IMR-90 (cell line): ENCODE results near the gene SMTN. TPM values are rescaled to one million over a fixed set of nuclear protein-coding genes. Genes with fewer than 3 reads are reported as not detected.
A peak's percentile ranks its signal among the peaks of the same experiment; 100 is the strongest.

Experiments
- ATAC-seq: fragments of 200-7000 bp; cut with Tn5 transposase; 2 replicates; pipeline ENCODE4 v1.9.1; 2020; ENCODE audit warnings: low read depth, mild to moderate bottlenecking, moderate library complexity
- BruUV-seq: library from RNA; stranded (reverse); fragments of 400-500 nt; replicated peaks from 2 replicates; lab custom pipeline; 2021; lab: Mats Ljungman, UMichigan
- CTCF ChIA-PET: fragments of 300-600 bp; formaldehyde crosslinking; extraction: SDS; loops from one replicate; lab custom pipeline; 2021; ENCODE audit warnings: antibody characterized with exemption; lab: Yijun Ruan, JAX
- POLR2A ChIA-PET: fragments of 300-600 bp; sonication (Branson Sonifier 250); formaldehyde crosslinking; loops from one replicate; lab custom pipeline; 2022; ENCODE audit warnings: antibody characterized with exemption; ENCODE audit not compliant: unreplicated experiment; lab: Charles Lee
- DNase-seq: peaks from one replicate; pipeline ENCODE4 v3.0.0; 2013
- H2AFZ ChIP-seq: replicated peaks from 2 replicates; pipeline ENCODE3; 2013; ENCODE audit warnings: low read length, mild to moderate bottlenecking; ENCODE audit not compliant: poor library complexity
- H2AK5ac ChIP-seq: 2 replicates; pipeline ENCODE4 v1.6.1; 2013; ENCODE audit warnings: low read depth, low read length, inconsistent platforms
- H2AK9ac ChIP-seq: replicated peaks from 2 replicates; pipeline ENCODE3; 2013; ENCODE audit warnings: mild to moderate bottlenecking, low read depth, low read length, moderate library complexity; ENCODE audit not compliant: poor library complexity
- H2BK120ac ChIP-seq: 2 replicates; pipeline ENCODE4 v1.6.1; 2013; ENCODE audit warnings: low read depth, low read length, inconsistent platforms
- H2BK15ac ChIP-seq: 3 replicates; pipeline ENCODE4 v1.6.1; 2013; ENCODE audit warnings: low read depth, low read length, inconsistent platforms
- H2BK20ac ChIP-seq: 2 replicates; pipeline ENCODE4 v1.6.1; 2013; ENCODE audit warnings: low read depth, mild to moderate bottlenecking, inconsistent platforms, low read length, moderate library complexity
- H2BK5ac ChIP-seq: 2 replicates; pipeline ENCODE4 v1.6.1; 2013; ENCODE audit warnings: mild to moderate bottlenecking, low read depth, low read length, inconsistent platforms; ENCODE audit not compliant: poor library complexity, severe bottlenecking
- H3K14ac ChIP-seq: replicated peaks from 2 replicates; pipeline ENCODE4 v1.6.1; 2013; ENCODE audit warnings: low read depth, low read length, inconsistent platforms
- H3K18ac ChIP-seq: 2 replicates; pipeline ENCODE4 v1.6.1; 2013; ENCODE audit warnings: low read depth, low read length, control low read depth
- H3K23ac ChIP-seq: 2 replicates; pipeline ENCODE4 v1.6.1; 2013; ENCODE audit warnings: low read depth, low read length, inconsistent platforms
- H3K27ac ChIP-seq: 2 replicates; pipeline ENCODE4 v1.5.1; 2013; ENCODE audit warnings: mild to moderate bottlenecking, control low read depth, low read length; ENCODE audit not compliant: insufficient read depth
- H3K27me3 ChIP-seq: 2 replicates; pipeline ENCODE4 v1.6.1; 2013; ENCODE audit warnings: low read length; ENCODE audit not compliant: control insufficient read depth, insufficient read depth
- H3K36me3 ChIP-seq: 2 replicates; pipeline ENCODE4 v1.6.1; 2013; ENCODE audit warnings: low read length, mixed read lengths; ENCODE audit not compliant: control insufficient read depth, insufficient read depth
- H3K4ac ChIP-seq: 2 replicates; pipeline ENCODE4 v1.6.1; 2013; ENCODE audit warnings: low read depth, low read length, inconsistent platforms
- H3K4me1 ChIP-seq: 2 replicates; pipeline ENCODE4 v1.6.1; 2013; ENCODE audit warnings: low read length, mixed read lengths; ENCODE audit not compliant: control insufficient read depth, insufficient read depth
- H3K4me2 ChIP-seq: 2 replicates; pipeline ENCODE4 v1.6.1; 2013; ENCODE audit warnings: low read depth, mild to moderate bottlenecking, control low read depth, low read length, moderate library complexity
- H3K4me3 ChIP-seq: 2 replicates; pipeline ENCODE4 v1.5.1; 2013; ENCODE audit warnings: low read depth, mild to moderate bottlenecking, control low read depth, low read length, moderate library complexity; ENCODE audit not compliant: insufficient read depth
- H3K56ac ChIP-seq: 2 replicates; pipeline ENCODE4 v1.6.1; 2013; ENCODE audit warnings: low read length, inconsistent platforms; ENCODE audit not compliant: insufficient read depth; ENCODE audit errors: extremely low read depth
- H3K79me1 ChIP-seq, 2 experiments: 2 replicates each; pipeline ENCODE4 v1.6.1; 2013; ENCODE audit warnings: low read length in 2 of 2, inconsistent platforms in 1 of 2, low read depth in 1 of 2
- H3K9ac ChIP-seq: 2 replicates; pipeline ENCODE4 v1.6.1; 2013; ENCODE audit warnings: low read depth, low read length, control low read depth
- H3K9me1 ChIP-seq: 2 replicates; pipeline ENCODE4 v1.6.1; 2013; ENCODE audit warnings: low read length, inconsistent platforms; ENCODE audit not compliant: insufficient read depth
- H3K9me3 ChIP-seq: 2 replicates; pipeline ENCODE4 v1.6.1; 2013; ENCODE audit warnings: low read length; ENCODE audit not compliant: control insufficient read depth, insufficient read depth
- H4K20me1 ChIP-seq: 2 replicates; pipeline ENCODE4 v1.6.1; 2013; ENCODE audit warnings: low read length, inconsistent platforms; ENCODE audit not compliant: insufficient read depth
- H4K5ac ChIP-seq: 2 replicates; pipeline ENCODE4 v1.6.1; 2013; ENCODE audit warnings: mild to moderate bottlenecking, low read depth, low read length, control low read depth
- H4K8ac ChIP-seq, 2 experiments: 2 replicates each; pipeline ENCODE4 v1.6.1; 2013; ENCODE audit warnings: low read depth in 2 of 2, low read length in 2 of 2, control low read depth in 1 of 2, inconsistent platforms in 1 of 2
- H4K91ac ChIP-seq: 2 replicates; pipeline ENCODE4 v1.6.1; 2013; ENCODE audit warnings: low read depth, low read length, inconsistent platforms; ENCODE audit not compliant: insufficient read depth
- CHD1 ChIP-seq: IDR thresholded peaks from 2 replicates; pipeline ENCODE4 v1.6.1; 2012; ENCODE audit warnings: low read depth, low read length, improper control_type of control experiment
- MXI1 ChIP-seq: IDR thresholded peaks from 2 replicates; pipeline ENCODE4 v1.6.1; 2012; ENCODE audit warnings: low read depth, mild to moderate bottlenecking, low read length, moderate library complexity, borderline replicate concordance
- NFE2L2 ChIP-seq: fragments of 150-350 bp; IDR thresholded peaks from 2 replicates; pipeline ENCODE4 v1.6.1; 2016; ENCODE audit warnings: low read depth, mild to moderate bottlenecking, low read length
- RCOR1 ChIP-seq: IDR thresholded peaks from 2 replicates; pipeline ENCODE4 v1.6.1; 2012; ENCODE audit warnings: mild to moderate bottlenecking, low read length, improper control_type of control experiment; ENCODE audit not compliant: insufficient replicate concordance
- RFX5 ChIP-seq: IDR thresholded peaks from 2 replicates; pipeline ENCODE4 v1.8.0; 2012; ENCODE audit warnings: low read depth, mild to moderate bottlenecking, low read length, moderate library complexity
- WGBS, 2 experiments: methylation state at CpG; one replicate each; pipeline versions ENCODE4 v1.1.5 to v1.1.7; 2013; ENCODE audit warnings: missing lambda C conversion rate in 2 of 2; ENCODE audit not compliant: insufficient read length in 1 of 2; ENCODE audit errors: extremely low coverage in 2 of 2; 5-methylcytosine and 5-hydroxymethylcytosine counted together
- dilution Hi-C: fragments of 300-500 bp; cut with HindIII; formaldehyde crosslinking; loops from one replicate; pipeline ENCODE4 v1.14.3; 2018; ENCODE audit warnings: low sequenced_read_pairs; ENCODE audit not compliant: unreplicated experiment
- in situ Hi-C: fragments of 300-500 bp; cut with MboI; formaldehyde crosslinking; loops from 3 replicates; pipeline ENCODE4 v1.14.3; 2019; ENCODE audit warnings: low sequenced_read_pairs, inconsistent platforms, mixed read lengths
- intact Hi-C: fragments of 100-400 bp; cut with micrococcal nuclease; formaldehyde crosslinking; loops from 2 replicates; pipeline ENCODE4 v1.10.0; 2022
- polyA plus RNA-seq, 3 experiments: library from polyadenylated mRNA; depleted of rRNA; stranded (reverse); fragments of >200 nt; gene quantifications; 2 replicates each; pipeline ENCODE4 v1.2.3, GENCODE V29; 2012; ENCODE audit warnings: low replicate concordance in 1 of 3
- total RNA-seq: library from RNA; depleted of rRNA; stranded (reverse); fragments of >200 nt; gene quantifications from 2 replicates; pipeline ENCODE4 v1.2.3, GENCODE V29; 2012
- TF ChIP-seq, protein P1 (sequence below): fragments of 150-350 bp; IDR thresholded peaks from 2 replicates; pipeline ENCODE4 v1.6.1; 2017; ENCODE audit warnings: mild to moderate bottlenecking, antibody characterized with exemption, low read length, low read depth

SMTN gene
- total and polyA plus RNA-seq, 2 of the 4 experiments (the other 2 are of a cell fraction) = 53.6 to 63.7 TPM

GRCh38 chr22:31098632-31099110 lies 17.6 kb downstream of the SMTN start:
- peak overlapping the region; percentile 63; the same call in 1 of the 2 replicates for H3K14ac ChIP-seq
- no peak overlapping the region for H2BK20ac ChIP-seq
- no peak for DNase-seq
- H4K91ac ChIP-seq = no peak overlapping the region
- peaks cover 32% of the 10 kb centered on the region for H3K4me1 ChIP-seq
- H3K27ac ChIP-seq = peak overlapping the region; percentile 66; the same call in 1 of the 2 replicates
- TF ChIP-seq, protein P1, sequence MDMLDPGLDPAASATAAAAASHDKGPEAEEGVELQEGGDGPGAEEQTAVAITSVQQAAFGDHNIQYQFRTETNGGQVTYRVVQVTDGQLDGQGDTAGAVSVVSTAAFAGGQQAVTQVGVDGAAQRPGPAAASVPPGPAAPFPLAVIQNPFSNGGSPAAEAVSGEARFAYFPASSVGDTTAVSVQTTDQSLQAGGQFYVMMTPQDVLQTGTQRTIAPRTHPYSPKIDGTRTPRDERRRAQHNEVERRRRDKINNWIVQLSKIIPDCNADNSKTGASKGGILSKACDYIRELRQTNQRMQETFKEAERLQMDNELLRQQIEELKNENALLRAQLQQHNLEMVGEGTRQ = no peak
- TF ChIP-seq CHD1 (no peak), MXI1 (no peak), RFX5 (no peak), NFE2L2 (no peak), RCOR1 (no peak)
- peak overlapping the region; percentile 78 for H2BK5ac ChIP-seq
- H3K23ac ChIP-seq = no peak overlapping the region
- dilution Hi-C loops (no loop called here), in situ Hi-C loops (no loop called here), intact Hi-C loops (loop anchor here (1.0 kb wide), 1 partner anchor 17 kb away; the partner anchor contains the start of gene SMTN)
- no peak overlapping the region for H3K18ac ChIP-seq
- ATAC-seq = no peak
- ChIA-PET POLR2A (no interaction called here), CTCF (interaction anchor here (1.0 kb wide), 1 partner anchor 50 kb away, joined by 3 read pairs; no protein-coding TSS in a partner anchor)
- peak overlapping the region; percentile 40; the same call in 1 of the 2 replicates for H3K4ac ChIP-seq
- H2AK9ac ChIP-seq = peak overlapping the region; percentile 79
- H4K8ac ChIP-seq = peak overlapping the region in 1 of 2 experiments; percentile 20; a peak in 1 of 4 replicates
- no peak overlapping the region for H2BK15ac ChIP-seq
- 43% methylated on average over 17 of the region's 36 CpGs; no CpG with 5 or more reads in 1 of the 2 experiments for WGBS, 2 experiments
- H2AK5ac ChIP-seq = peak overlapping the region; percentile 50
- BruUV-seq = no TSS peak
- H2BK120ac ChIP-seq = 0 out of 2 replicates have a peak overlapping the region, but pooled peaks have one; percentile 18
- peak overlapping the region; percentile 21 for H2AFZ ChIP-seq
- no peak overlapping the region for H3K9ac ChIP-seq
- H4K5ac ChIP-seq = no peak overlapping the region; the same call in 1 of the 2 replicates
- peaks cover 22% of the 10 kb centered on the region for H3K9me1 ChIP-seq
- H3K27me3 ChIP-seq = no peaks in the 10 kb centered on the region
- no peak overlapping the region for H3K4me3 ChIP-seq
- peaks cover 11% of the 10 kb centered on the region for H4K20me1 ChIP-seq
- no peak overlapping the region for H3K4me2 ChIP-seq
- H3K79me1 ChIP-seq = peaks cover 9 to 49% of the 10 kb centered on the region in 2 experiments; a peak in 3 of 4 replicates
- no peaks in the 10 kb centered on the region for H3K9me3 ChIP-seq
- no peak overlapping the region for H3K56ac ChIP-seq
- H3K36me3 ChIP-seq = peaks cover 69% of the 10 kb centered on the region
